Common myeloid progenitor, CD34-positive (primary cell): ENCODE measurements around the gene PRKRIP1.
A peak's percentile ranks its signal among the peaks of the same experiment; 100 is the strongest.
"Not testable (repeated sequence)": the region's sequence is repeated elsewhere in the genome, so short reads cannot be mapped to it uniquely, and the experiment has no call there.

Experiments used
- CTCF ChIA-PET: fragments of 350-600 bp; sonication (Branson Sonifier 250); formaldehyde crosslinking; loops from one replicate; lab custom pipeline; 2021; ENCODE audit warnings: antibody characterized with exemption; lab: Charles Lee
- POLR2A ChIA-PET: fragments of 350-600 bp; sonication (Branson Sonifier 250); formaldehyde crosslinking; loops from one replicate; lab custom pipeline; 2021; ENCODE audit warnings: antibody characterized with exemption; lab: Charles Lee
- DNase-seq, 3 donors: peaks; one replicate each; pipeline versions ENCODE4 v3.0.0 to v3.0.0-alpha.2; 2013
- H3K27ac ChIP-seq, 2 experiments: 1 replicate in 1 of 2; 2 replicates in 1 of 2; pipeline ENCODE4 v1.7.0; 2013; ENCODE audit warnings: inconsistent platforms in 2 of 2, low read length in 2 of 2, mild to moderate bottlenecking in 2 of 2, low read depth in 1 of 2, moderate library complexity in 1 of 2; ENCODE audit not compliant: severe bottlenecking in 2 of 2, insufficient read depth in 1 of 2, poor library complexity in 1 of 2
- H3K27me3 ChIP-seq, 5 experiments: replicated peaks in 2 of 5; 1 replicate in 3 of 5; 2 replicates in 2 of 5; pipeline versions ENCODE4 v1.6.1 to v1.7.0; 2013; ENCODE audit warnings: low read length in 4 of 5, mild to moderate bottlenecking in 2 of 5, moderate library complexity in 2 of 5, inconsistent platforms in 1 of 5; ENCODE audit not compliant: insufficient read depth in 5 of 5, control insufficient read depth in 4 of 5
- H3K36me3 ChIP-seq, 4 experiments: 1 replicate in 2 of 4; 2 replicates in 2 of 4; pipeline versions ENCODE4 v1.6.1 to v1.7.0; 2013; ENCODE audit warnings: low read length in 3 of 4, control low read depth in 1 of 4, mild to moderate bottlenecking in 1 of 4; ENCODE audit not compliant: control insufficient read depth in 4 of 4, insufficient read depth in 4 of 4
- H3K4me1 ChIP-seq, 4 experiments: 1 replicate in 3 of 4; 2 replicates in 1 of 4; pipeline versions ENCODE4 v1.6.1 to v1.7.1; 2013; ENCODE audit warnings: low read length in 3 of 4, mild to moderate bottlenecking in 3 of 4, control low read depth in 1 of 4, inconsistent platforms in 1 of 4, moderate library complexity in 1 of 4; ENCODE audit not compliant: control insufficient read depth in 4 of 4, insufficient read depth in 4 of 4; ENCODE audit errors: control extremely low read depth in 1 of 4
- H3K4me3 ChIP-seq, 7 experiments: 1 replicate in 4 of 7; 2 replicates in 3 of 7; pipeline versions ENCODE4 v1.5.1 to v1.7.0; 2013; ENCODE audit warnings: mild to moderate bottlenecking in 7 of 7, low read length in 6 of 7, moderate library complexity in 6 of 7, inconsistent platforms in 2 of 7, low read depth in 2 of 7, control low read depth in 1 of 7; ENCODE audit not compliant: insufficient read depth in 4 of 7, control insufficient read depth in 1 of 7; ENCODE audit errors: extremely low read depth in 1 of 7
- H3K9me3 ChIP-seq, 5 experiments: 1 replicate in 4 of 5; 2 replicates in 1 of 5; pipeline versions ENCODE4 v1.6.1 to v1.7.1; 2013; ENCODE audit warnings: low read length in 4 of 5, mild to moderate bottlenecking in 2 of 5, inconsistent platforms in 1 of 5, low read depth in 1 of 5, moderate library complexity in 1 of 5; ENCODE audit not compliant: control insufficient read depth in 4 of 5, insufficient read depth in 2 of 5; ENCODE audit errors: control extremely low read depth in 1 of 5
- WGBS: methylation state at CpG from one replicate; pipeline ENCODE4 v1.1.5; 2013; ENCODE audit not compliant: insufficient coverage; 5-methylcytosine and 5-hydroxymethylcytosine counted together

Gene PRKRIP1

DNA sequence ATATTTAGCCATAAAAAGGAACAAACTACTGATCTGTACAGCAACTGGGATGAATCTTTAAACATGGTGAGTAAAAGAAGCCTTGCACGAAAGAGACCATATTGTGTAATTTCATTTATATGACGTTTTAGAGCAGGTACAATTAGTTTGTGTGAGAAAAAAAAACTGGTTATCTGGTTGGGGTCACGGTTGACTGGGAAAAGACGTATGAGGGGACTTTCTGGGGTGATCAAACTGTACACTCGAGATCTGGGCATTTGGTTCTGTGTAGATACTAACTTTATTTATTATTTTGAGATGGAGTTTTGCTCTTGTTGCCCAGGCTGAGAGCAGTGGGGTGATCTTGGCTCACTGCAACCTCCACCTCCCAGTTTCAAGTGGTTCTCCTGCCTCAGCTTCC, 4.2 kb downstream of the PRKRIP1 start:
- Histone ChIP-seq H3K4me3 (no peak overlapping the region), H3K27me3 (no peaks in the 10 kb centered on the region), H3K9me3 (no peaks in the 10 kb centered on the region), H3K36me3 (peaks cover 12 to 53% (median 37%) of the 10 kb centered on the region in 4 experiments), H3K4me1 (peaks cover 3 to 25% (median 14%) of the 10 kb centered on the region in 4 experiments), H3K27ac (no peak overlapping the region)
- no peak for DNase-seq
- CTCF ChIA-PET: interaction anchor here (1.2 to 56.5 kb wide), 2 partner anchors 42 to 121 kb away, joined by 3 to 1488 read pairs; partner anchors contain the start of genes ALKBH4, LRWD1 and ORAI2
- POLR2A ChIA-PET: interaction anchor here (0.6 kb wide), 1 partner anchor 71 kb away, joined by 3 read pairs; no protein-coding TSS in a partner anchor
- 100% methylated on average over 4 of the region's 5 CpGs for WGBS

DNA sequence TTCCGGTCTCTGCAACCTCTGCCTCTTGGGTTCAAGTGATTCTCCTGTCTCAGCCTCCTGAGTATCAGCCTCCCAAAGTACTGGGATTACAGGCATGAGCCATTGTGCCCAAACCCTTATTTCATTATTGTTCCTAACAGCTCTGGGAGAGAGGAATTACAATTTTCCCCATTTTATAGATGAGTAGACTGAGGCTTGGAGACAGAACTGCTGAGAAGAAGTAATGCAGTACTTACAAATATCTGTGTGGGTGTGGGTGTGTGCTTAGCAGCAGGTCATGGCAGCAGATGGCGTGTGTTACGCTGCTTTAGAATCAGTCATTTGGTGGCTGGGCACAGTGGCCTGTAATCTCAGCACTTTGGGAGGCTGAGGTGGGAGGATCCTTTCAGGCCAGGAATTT, 7.4 kb downstream of the PRKRIP1 start:
- WGBS: 100% methylated on average over 3 of the region's 3 CpGs
- Histone ChIP-seq H3K4me1 (peaks cover 0 to 7% (median 0%) of the 10 kb centered on the region in 4 experiments), H3K36me3 (peaks cover 16 to 81% (median 57%) of the 10 kb centered on the region in 4 experiments), H3K9me3 (no peaks in the 10 kb centered on the region), H3K27me3 (no peaks in the 10 kb centered on the region), H3K27ac (no peak overlapping the region), H3K4me3 (no peak overlapping the region)
- POLR2A ChIA-PET: no interaction called here
- no peak for DNase-seq
- CTCF ChIA-PET: interaction anchor here (1.4 to 56.5 kb wide), 3 partner anchors 10 to 39 kb away, joined by 5 to 1488 read pairs (median 6); partner anchors contain the start of genes ALKBH4, LRWD1 and ORAI2

DNA sequence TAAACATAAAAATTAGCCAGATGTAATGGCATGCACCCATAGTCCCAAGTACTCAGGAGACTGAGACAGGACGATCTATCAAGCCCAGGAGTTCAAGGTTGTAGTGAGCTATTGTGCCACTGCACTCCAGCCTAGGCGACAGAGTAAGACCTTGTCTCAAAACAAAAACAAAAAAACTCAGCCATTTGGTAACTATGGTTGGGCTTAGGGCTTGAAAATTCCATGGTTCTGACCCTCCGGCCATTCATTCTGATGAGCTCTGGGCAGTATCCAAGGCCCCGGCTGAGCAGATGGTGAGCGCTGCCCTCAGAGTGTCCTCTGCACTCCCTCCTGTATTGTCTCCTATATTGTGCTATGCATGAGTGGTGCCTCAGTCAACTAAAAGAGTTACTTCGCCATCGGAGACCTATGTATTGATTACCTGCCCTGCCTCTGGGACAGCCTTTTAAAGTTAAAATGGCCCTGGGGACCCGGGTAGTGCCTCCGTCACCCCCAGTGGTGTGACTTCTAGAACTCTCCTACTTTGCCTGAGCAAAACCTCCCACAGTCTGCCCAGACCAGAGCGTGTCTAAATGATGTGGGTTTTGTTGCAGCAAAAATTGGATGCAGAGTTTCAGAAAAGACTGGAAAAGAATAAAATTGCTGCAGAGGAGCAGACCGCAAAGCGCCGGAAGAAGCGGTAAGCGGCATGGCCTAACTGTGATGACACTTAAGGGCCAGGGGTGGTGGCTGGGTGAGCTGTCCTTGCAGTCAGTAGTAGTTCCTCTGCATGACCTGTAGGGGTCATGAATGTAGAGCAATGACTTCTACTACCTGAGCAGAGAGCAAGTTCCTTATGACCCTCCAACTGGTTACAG, 8.1 kb downstream of the PRKRIP1 start:
- H3K4me3 ChIP-seq: no peak overlapping the region
- ChIA-PET CTCF (interaction anchor here (1.0 to 56.5 kb wide), 5 partner anchors 8 to 150 kb away, joined by 3 to 1488 read pairs (median 6); partner anchors contain the start of genes ALKBH4, LRWD1, ORAI2 and PRKRIP1), POLR2A (interaction anchor here (0.6 kb wide), 1 partner anchor 44 kb away, joined by 3 read pairs; no protein-coding TSS in a partner anchor)
- H3K27ac ChIP-seq: no peak overlapping the region
- DNase-seq: peak; percentile 75 to 86 (median 86)
- 86% methylated on average over 11 of the region's 15 CpGs for WGBS
- peaks cover 19 to 82% (median 53%) of the 10 kb centered on the region in 4 experiments for H3K36me3 ChIP-seq
- H3K27me3 ChIP-seq: no peaks in the 10 kb centered on the region
- H3K4me1 ChIP-seq: peaks cover 0 to 7% (median 0%) of the 10 kb centered on the region in 4 experiments
- H3K9me3 ChIP-seq: no peaks in the 10 kb centered on the region

DNA sequence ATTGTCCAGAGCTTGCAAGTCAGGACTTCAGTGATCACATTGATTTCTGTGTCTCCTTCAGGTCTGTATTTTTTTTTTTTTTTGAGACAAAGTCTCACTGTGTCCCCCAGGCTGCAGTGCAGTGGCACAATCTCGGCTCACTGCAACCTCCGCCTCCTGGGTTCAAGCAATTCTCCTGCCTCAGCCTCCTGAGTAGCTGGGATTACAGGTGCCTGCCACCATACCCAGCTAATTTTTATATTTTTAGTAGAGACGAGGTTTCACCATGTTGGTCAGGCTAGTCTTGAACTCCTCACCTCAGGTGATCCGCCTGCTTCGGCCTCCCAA, 8.7 kb downstream of the PRKRIP1 start:
- H3K27ac ChIP-seq, H3K9me3 ChIP-seq, H3K27me3 ChIP-seq, H3K4me1 ChIP-seq, H3K4me3 ChIP-seq, DNase-seq: not testable (repeated sequence)
- WGBS: 93% methylated on average over 3 of the region's 5 CpGs
- POLR2A ChIA-PET: interaction anchor here (0.6 kb wide), 1 partner anchor 43 kb away, joined by 3 read pairs; no protein-coding TSS in a partner anchor
- peaks cover 19 to 81% (median 53%) of the 10 kb centered on the region in 4 experiments for H3K36me3 ChIP-seq
- CTCF ChIA-PET: interaction anchor here (1.0 to 56.5 kb wide), 5 partner anchors 9 to 151 kb away, joined by 3 to 1488 read pairs (median 6); partner anchors contain the start of genes ALKBH4, LRWD1, ORAI2 and PRKRIP1

DNA sequence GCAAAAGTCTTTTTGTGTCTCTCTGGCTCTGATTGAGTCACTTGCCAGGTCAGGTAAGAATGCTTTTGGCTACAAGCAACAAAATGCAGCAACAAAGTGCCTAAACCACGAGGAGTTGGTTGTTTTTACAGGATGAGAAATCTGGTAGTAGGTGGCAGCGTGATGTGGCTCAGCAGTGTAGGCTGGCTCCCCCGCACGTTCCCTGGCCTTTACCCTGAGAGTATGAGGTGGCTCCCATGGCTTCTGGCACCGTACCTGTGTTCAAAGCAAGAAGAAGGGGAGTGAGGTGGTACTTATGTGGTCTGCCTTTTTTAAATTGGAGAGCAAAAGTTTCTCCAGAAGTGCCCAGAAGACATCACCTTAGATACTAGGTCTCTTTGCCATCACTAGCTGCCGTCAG, 11.7 kb downstream of the PRKRIP1 start:
- Histone ChIP-seq H3K9me3 (peaks cover 0 to 6% (median 2%) of the 10 kb centered on the region in 5 experiments), H3K27ac (no peak overlapping the region), H3K4me3 (no peak overlapping the region), H3K36me3 (peaks cover 11 to 82% (median 51%) of the 10 kb centered on the region in 4 experiments), H3K4me1 (peaks cover 0 to 8% (median 1%) of the 10 kb centered on the region in 4 experiments), H3K27me3 (no peaks in the 10 kb centered on the region)
- CTCF ChIA-PET: interaction anchor here (3.2 to 56.5 kb wide), 2 partner anchors 11 to 34 kb away, joined by 11 to 1488 read pairs; partner anchors contain the start of genes ALKBH4, LRWD1, ORAI2 and PRKRIP1
- 97% methylated on average over 5 of the region's 6 CpGs for WGBS
- DNase-seq: no peak
- POLR2A ChIA-PET: no interaction called here

DNA sequence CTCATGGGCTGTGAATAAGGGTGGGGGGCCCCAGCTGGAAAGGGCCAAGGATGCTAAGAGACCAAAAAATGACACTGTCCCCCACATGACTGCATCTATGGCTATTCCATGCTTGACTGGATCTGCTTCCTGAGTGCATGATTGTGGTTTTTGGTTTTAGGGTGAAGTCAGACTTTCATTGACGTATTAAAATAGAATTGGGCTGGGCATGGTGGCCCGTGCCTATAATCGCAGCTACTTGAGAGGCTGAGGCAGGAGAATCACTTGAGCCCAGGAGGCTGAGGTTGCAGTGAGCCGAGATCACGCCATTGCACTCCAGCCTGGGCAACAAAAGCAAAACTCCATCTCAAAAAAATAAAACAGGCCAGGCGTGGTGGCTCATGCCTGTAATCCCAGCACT, 12.4 kb downstream of the PRKRIP1 start:
- H3K27me3 ChIP-seq, H3K9me3 ChIP-seq, DNase-seq, POLR2A ChIA-PET, H3K4me1 ChIP-seq, H3K4me3 ChIP-seq, H3K27ac ChIP-seq: not testable (repeated sequence)
- peaks cover 11 to 82% (median 52%) of the 10 kb centered on the region in 4 experiments for H3K36me3 ChIP-seq
- CTCF ChIA-PET: interaction anchor here (3.2 to 56.5 kb wide), 2 partner anchors 12 to 34 kb away, joined by 11 to 1488 read pairs; partner anchors contain the start of genes ALKBH4, LRWD1, ORAI2 and PRKRIP1
- 97% methylated on average over 5 of the region's 6 CpGs for WGBS
